Peyer's patch (tissue), 4 donors: ENCODE measurements around the gene ULK1.

ENCODE experiments used
- POLR2A ChIP-seq, 2 donors: fragments of 450-650 bp; IDR thresholded peaks; one replicate each; pipeline ENCODE4 v1.5.1; 2017; ENCODE audit warnings: antibody characterized with exemption in 2 of 2, mild to moderate bottlenecking in 2 of 2, moderate library complexity in 2 of 2
- TF ChIP-seq, protein P1 (sequence below), 6 experiments: fragments of 450-650 bp in 4 of 6; fragments of 200-600 bp in 2 of 6; sonication (generic) in 1 of 6; IDR thresholded peaks; one replicate each; pipeline ENCODE4 v1.5.1; 2017 to 2019; ENCODE audit warnings: antibody characterized with exemption in 6 of 6, mild to moderate bottlenecking in 3 of 6, moderate library complexity in 1 of 6

DNA sequence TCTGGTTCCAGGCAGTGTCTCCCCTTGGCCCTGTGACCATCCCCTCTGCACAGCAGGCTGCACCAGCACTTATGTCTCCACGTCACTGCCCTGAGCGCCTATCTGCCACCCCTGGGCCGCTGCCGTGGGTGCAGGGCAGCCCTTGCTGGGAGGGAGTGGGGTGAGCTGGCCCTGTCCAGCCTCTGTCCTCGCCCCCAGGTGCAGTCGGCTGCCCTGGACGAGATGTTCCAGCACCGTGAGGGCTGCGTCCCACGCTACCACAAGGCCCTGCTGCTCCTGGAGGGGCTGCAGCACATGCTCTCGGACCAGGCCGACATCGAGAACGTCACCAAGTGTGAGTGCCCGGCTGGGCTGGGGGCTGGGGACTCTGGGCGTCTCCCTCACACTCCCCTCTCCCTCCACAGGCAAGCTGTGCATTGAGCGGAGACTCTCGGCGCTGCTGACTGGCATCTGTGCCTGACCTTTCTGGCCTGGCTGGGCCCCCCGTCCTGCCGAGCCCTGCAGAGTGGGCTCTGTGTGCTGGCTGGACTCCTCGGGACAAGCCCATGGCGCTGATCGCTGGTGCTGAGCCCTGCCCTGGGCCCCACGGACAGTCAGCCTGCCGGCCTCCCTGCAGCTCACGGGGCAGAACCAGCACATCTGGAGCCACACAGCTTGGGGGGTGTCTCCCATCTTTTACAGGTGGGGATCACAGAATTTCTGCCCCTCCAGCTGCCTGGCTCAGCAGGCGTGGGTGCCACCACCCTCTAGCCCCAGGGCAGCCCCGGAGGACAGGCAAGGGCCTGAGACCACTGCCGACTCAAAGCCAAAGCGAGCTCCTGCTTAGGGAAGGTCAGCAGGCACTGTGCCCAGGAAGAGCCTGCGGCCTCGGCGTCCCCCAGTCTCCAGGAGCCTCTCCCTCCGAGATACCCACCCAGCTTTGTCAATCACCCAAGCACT, 26.7 kb downstream of the ULK1 start:
- no peak for TF ChIP-seq POLR2A (IDR thresholded peaks at IDR 0.05)
- TF ChIP-seq, protein P1, sequence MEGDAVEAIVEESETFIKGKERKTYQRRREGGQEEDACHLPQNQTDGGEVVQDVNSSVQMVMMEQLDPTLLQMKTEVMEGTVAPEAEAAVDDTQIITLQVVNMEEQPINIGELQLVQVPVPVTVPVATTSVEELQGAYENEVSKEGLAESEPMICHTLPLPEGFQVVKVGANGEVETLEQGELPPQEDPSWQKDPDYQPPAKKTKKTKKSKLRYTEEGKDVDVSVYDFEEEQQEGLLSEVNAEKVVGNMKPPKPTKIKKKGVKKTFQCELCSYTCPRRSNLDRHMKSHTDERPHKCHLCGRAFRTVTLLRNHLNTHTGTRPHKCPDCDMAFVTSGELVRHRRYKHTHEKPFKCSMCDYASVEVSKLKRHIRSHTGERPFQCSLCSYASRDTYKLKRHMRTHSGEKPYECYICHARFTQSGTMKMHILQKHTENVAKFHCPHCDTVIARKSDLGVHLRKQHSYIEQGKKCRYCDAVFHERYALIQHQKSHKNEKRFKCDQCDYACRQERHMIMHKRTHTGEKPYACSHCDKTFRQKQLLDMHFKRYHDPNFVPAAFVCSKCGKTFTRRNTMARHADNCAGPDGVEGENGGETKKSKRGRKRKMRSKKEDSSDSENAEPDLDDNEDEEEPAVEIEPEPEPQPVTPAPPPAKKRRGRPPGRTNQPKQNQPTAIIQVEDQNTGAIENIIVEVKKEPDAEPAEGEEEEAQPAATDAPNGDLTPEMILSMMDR (IDR thresholded peaks at IDR 0.05): no peak
